ENCODE data around the gene RNF157.

GRCh38 chr17:76279742-76280287, 39.5 kb upstream of the RNF157 start:
- TF ChIP-seq ATF1 (CRISPR knock-in tag; IDR thresholded peaks at IDR 0.05) (no peak), FOXK1 (CRISPR knock-in tag; IDR thresholded peaks at IDR 0.05) (no peak), JUN (CRISPR knock-in tag; IDR thresholded peaks at IDR 0.05) (no peak), CTCF (IDR thresholded peaks at IDR 0.05) (0 out of 2 replicates have a peak, but pooled peaks have one; percentile 8), NFYB (CRISPR knock-in tag; conservative IDR thresholded peaks at IDR 0.05; ENCODE audit: low read depth) (no peak), E2F4 (CRISPR knock-in tag; IDR thresholded peaks at IDR 0.05; ENCODE audit: borderline replicate concordance, low read depth) (no peak), NR3C1 (CRISPR knock-in tag; conservative IDR thresholded peaks at IDR 0.05; ENCODE audit: low read depth) (no peak), ZNF263 (CRISPR knock-in tag; IDR thresholded peaks at IDR 0.05; ENCODE audit: low read depth) (no peak), HMGXB4 (CRISPR knock-in tag; IDR thresholded peaks at IDR 0.05) (no peak), AFF4 (CRISPR knock-in tag; IDR thresholded peaks at IDR 0.05; ENCODE audit: borderline replicate concordance) (no peak)
